Activated T-helper 17 cell treated with anti-CD3 and anti-CD28 coated beads, Interleukin-2, amount 50 U/mL, for 72 hours (primary cell): ENCODE results near the gene FOXN1. TPM values are rescaled to one million over a fixed set of nuclear protein-coding genes. Genes with fewer than 3 reads are reported as not detected.
"Not testable (repeated sequence)": the region's sequence is repeated elsewhere in the genome, so short reads cannot be mapped to it uniquely, and the experiment has no call there.

ENCODE experiments used
- ATAC-seq: fragments of 150-1000 bp; cut with Tn5 transposase; replicated peaks from 2 replicates; pipeline ENCODE4 v1.10.0; 2021; ENCODE audit warnings: mild to moderate bottlenecking, moderate library complexity
- H3K27ac Mint-ChIP-seq: one replicate; pipeline ENCODE4 v1.8.0; 2022; ENCODE audit warnings: mixed read lengths
- H3K27me3 Mint-ChIP-seq: one replicate; pipeline ENCODE4 v1.8.0; 2022; ENCODE audit warnings: mixed read lengths
- H3K36me3 Mint-ChIP-seq: one replicate; pipeline ENCODE4 v1.8.0; 2022; ENCODE audit warnings: low read depth, mild to moderate bottlenecking, mixed read lengths
- H3K4me1 Mint-ChIP-seq: one replicate; pipeline ENCODE4 v1.8.0; 2022; ENCODE audit warnings: mixed read lengths
- H3K4me3 Mint-ChIP-seq: one replicate; pipeline ENCODE4 v1.8.0; 2022; ENCODE audit warnings: mild to moderate bottlenecking, mixed read lengths
- H3K9me3 Mint-ChIP-seq: one replicate; pipeline ENCODE4 v1.8.0; 2022; ENCODE audit warnings: mixed read lengths
- total RNA-seq, 2 donors: library from RNA; stranded (reverse); gene quantifications; one replicate each; pipeline ENCODE4 v1.2.3, GENCODE V29; 2022

The FOXN1 gene
- total RNA-seq, 2 donors from 2014 or later: not detected

DNA sequence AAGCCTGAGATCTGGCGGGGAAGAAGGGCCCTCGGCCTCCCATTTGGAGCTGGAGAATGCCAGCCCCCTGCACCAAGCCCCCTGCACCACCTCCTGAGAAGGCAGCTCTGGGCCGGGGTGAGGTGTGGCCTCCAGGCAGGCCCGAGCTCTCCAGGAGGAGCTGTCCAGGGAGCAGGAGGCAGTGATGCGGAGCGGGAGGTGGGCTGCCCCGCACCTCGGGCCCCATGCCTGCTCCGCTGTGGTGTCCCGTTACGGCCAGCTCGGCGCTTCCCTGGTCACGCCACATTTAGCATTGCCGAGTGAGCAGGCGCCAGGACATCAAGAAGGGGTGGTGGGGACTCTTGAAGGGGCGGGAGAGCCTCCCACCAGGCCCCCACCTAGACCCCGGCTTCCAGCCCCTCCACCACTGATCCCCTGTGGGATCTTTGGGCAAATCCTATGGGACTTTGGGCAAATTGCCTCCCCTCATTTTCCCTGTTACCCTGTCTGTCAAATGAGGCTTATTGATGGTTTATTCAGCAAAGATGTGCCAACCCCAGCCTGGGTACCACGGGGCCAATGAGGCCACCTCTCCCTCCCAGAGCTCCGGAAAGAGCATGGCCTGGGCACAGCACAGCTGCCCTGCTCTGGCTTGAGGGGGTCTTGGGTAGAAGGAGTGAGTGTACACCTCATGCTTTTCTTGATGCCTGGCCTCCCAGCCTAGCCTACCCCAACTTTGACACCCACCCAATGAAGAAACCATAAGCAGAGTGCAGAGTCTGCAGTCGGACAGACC lies 15.3 kb downstream of the FOXN1 start:
- H3K27ac Mint-ChIP-seq: no peak overlapping the region
- H3K9me3 Mint-ChIP-seq: no peaks in the 10 kb centered on the region
- no peak overlapping the region for H3K4me3 Mint-ChIP-seq
- H3K4me1 Mint-ChIP-seq: no peaks in the 10 kb centered on the region
- ATAC-seq: no peak
- no peaks in the 10 kb centered on the region for H3K36me3 Mint-ChIP-seq
- no peaks in the 10 kb centered on the region for H3K27me3 Mint-ChIP-seq

DNA sequence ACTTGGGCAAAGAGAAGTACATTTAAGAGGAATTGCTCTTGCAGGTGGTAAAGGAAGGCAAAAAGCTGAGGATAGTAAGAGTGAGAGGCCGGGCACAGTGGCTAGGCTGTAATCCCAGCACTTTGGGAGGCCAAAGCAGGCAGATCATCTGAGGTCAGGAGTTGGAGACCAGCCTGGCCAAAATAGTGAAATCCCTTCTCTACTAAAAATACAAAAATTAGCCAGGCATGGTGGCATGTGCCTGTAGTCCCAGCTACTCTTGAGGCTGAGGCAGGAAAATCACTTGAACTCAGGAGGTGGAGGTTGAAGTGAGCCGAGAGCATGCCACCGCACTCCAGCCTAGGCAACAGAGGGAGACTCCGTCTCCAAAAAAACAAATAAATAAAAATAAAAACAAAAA lies 16.1 kb downstream of the FOXN1 start:
- H3K27me3 Mint-ChIP-seq: not testable (repeated sequence)

DNA sequence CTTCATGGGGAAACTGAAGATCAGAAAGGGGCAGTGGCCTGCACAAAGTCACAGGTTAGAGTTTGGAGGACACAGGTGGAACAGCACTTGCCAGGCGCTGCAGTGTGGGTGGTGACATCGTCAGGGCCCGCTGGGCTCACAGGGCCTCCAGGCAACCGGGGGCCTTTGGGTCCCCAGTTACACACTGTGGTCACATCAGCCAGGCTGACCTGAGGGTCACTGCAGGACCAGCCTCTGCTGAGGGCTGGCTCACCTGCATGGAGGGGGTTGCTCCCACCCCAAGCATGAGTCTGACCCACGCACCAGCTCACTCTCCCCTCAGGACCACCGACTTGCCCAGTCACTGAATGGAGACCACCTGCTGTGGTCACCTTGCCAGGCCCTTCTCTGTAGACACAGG lies 17.0 kb downstream of the FOXN1 start:
- H3K27me3 Mint-ChIP-seq: no peaks in the 10 kb centered on the region
- H3K4me3 Mint-ChIP-seq: no peak overlapping the region
- no peak for ATAC-seq
- H3K27ac Mint-ChIP-seq: no peak overlapping the region
- H3K9me3 Mint-ChIP-seq: no peaks in the 10 kb centered on the region
- no peaks in the 10 kb centered on the region for H3K36me3 Mint-ChIP-seq
- H3K4me1 Mint-ChIP-seq: no peaks in the 10 kb centered on the region

More for the DNA sequence above, 16.1 kb downstream of the FOXN1 start:
- H3K4me3 Mint-ChIP-seq, H3K27ac Mint-ChIP-seq, H3K36me3 Mint-ChIP-seq, H3K4me1 Mint-ChIP-seq, ATAC-seq, H3K9me3 Mint-ChIP-seq: not testable (repeated sequence)

DNA sequence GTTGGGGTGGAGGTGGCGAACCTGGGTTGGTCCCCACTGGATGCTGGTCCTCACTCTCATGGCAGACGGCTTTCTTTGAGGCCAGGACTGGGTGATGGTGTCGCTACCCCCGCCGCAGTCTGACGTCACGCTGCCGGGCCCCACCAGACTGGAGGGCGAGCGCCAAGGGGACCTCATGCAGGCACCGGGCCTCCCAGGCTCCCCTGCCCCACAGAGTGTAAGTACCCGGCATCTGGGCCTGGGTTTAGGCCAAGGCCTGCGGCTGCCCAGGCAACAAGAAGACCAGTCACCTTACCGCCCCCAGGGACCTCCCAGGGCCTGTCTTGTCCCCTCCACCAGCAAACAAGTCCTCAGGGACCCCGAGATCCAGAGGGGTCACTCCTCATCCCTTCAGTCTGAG lies 17.7 kb downstream of the FOXN1 start:
- Mint-ChIP-seq H3K4me3 (no peak overlapping the region), H3K27me3 (no peaks in the 10 kb centered on the region)

DNA sequence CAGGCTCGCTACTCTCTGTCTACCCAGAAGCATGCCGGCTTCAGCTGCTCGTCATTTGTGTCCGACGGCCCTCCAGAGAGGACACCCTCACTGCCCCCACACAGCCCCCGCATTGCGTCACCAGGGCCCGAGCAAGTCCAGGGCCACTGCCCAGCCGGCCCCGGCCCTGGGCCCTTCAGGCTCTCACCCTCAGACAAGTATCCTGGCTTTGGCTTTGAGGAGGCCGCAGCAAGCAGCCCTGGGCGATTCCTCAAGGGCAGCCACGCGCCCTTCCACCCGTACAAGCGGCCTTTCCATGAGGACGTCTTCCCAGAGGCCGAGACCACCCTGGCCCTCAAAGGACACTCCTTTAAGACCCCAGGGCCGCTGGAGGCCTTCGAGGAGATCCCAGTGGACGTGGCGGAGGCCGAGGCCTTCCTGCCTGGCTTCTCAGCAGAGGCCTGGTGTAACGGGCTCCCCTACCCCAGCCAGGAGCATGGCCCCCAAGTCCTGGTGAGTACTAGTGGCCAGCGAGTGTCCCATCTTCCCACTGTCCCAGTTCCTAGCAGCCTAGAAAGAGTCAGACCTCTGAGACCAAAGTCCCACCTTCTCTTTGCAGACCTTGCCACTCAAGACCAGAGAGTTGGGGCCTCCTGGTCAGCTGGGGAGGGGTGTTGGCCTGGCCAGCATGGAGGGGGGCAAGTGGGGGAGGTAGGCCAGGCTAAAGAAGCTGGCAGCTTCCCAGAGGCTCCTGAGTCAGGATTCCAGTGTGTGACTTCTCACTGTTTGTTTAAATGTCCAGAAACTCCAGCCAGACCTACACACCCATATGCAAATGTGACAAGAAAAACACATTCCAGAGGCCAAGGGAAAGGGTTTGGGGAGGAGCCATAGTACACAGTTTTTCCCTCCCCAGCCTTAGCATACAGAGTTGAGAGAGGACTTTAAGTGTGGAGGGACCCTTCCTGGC lies 18.6 kb downstream of the FOXN1 start:
- no peaks in the 10 kb centered on the region for H3K36me3 Mint-ChIP-seq
- no peak for ATAC-seq
- no peak overlapping the region for H3K4me3 Mint-ChIP-seq
- no peaks in the 10 kb centered on the region for H3K9me3 Mint-ChIP-seq
- H3K27ac Mint-ChIP-seq: no peak overlapping the region
- no peaks in the 10 kb centered on the region for H3K4me1 Mint-ChIP-seq
- H3K27me3 Mint-ChIP-seq: no peaks in the 10 kb centered on the region

More for the DNA sequence above, 17.7 kb downstream of the FOXN1 start:
- Mint-ChIP-seq H3K9me3 (no peaks in the 10 kb centered on the region), H3K27ac (no peak overlapping the region), H3K36me3 (no peaks in the 10 kb centered on the region), H3K4me1 (no peaks in the 10 kb centered on the region)
- no peak for ATAC-seq

DNA sequence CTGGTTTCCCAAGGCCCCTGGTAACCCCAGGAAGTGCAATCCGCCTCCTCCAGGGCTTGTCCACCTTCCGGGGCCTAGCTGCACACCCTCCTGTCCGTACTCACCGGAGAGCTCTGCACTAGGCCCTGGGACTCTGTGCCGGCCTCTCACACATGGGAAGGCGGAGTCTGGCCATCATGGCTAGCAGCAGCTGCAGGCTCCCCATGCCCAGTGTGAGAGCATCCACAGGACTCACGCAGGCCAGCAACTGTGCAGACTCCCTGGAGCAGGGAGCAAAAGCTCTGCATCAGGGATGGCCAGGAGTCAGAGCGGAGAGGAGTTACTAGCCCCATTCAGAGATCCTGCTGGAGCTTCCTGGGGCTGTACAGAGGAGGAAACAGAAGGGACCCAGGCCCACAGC lies 20.2 kb downstream of the FOXN1 start:
- H3K4me1 Mint-ChIP-seq: no peaks in the 10 kb centered on the region
- no peak overlapping the region for H3K4me3 Mint-ChIP-seq
- H3K9me3 Mint-ChIP-seq: no peaks in the 10 kb centered on the region
- no peaks in the 10 kb centered on the region for H3K27me3 Mint-ChIP-seq
- H3K36me3 Mint-ChIP-seq: no peaks in the 10 kb centered on the region
- H3K27ac Mint-ChIP-seq: no peak overlapping the region
- no peak for ATAC-seq

DNA sequence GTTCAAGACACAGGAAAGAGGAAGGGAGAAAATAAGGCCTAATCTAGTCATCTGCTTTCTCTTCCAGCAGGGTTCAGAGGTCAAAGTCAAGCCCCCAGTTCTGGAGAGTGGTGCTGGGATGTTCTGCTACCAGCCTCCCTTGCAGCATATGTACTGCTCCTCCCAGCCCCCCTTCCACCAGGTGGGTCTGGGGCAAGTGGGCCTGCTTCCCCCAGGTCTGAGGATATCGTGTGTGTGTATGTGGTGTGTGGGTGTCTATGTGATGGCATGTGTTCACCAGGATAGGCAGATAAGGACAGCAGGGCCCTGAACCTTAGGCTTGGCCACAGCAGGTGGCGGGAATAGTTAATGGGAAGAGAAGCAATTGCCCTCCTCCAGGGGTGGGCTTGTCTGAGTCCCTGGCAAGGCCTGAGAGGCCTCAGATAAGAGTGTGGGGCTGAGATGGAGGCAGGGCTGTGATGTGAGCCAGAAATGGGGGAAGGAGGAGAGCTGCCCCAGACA lies 21.1 kb downstream of the FOXN1 start:
- Mint-ChIP-seq H3K36me3 (no peaks in the 10 kb centered on the region), H3K27ac (no peak overlapping the region), H3K4me3 (no peak overlapping the region), H3K4me1 (no peaks in the 10 kb centered on the region), H3K9me3 (no peaks in the 10 kb centered on the region), H3K27me3 (no peaks in the 10 kb centered on the region)
- ATAC-seq: no peak

DNA sequence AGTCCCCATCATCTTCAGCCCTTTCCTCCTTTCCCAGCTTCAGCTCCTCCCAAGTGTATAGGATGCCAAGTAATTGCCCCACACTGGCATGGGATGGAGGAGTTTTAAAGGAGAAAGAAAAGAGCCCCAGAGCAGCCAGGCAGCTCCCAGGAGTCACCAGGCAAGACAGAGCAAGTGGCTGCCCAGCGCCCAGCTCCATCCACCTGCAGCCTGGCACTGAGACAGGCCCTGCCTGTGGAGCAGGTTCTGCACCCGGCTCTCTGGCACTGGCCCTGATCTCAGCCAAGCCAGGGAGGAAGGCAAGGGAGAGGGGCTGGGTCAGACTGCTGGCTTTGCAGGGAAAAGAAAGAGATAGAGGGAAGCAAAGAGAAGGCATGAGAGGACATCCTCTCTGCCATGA lies 21.7 kb downstream of the FOXN1 start:
- no peaks in the 10 kb centered on the region for H3K27me3 Mint-ChIP-seq
- ATAC-seq: no peak
- no peak overlapping the region for H3K27ac Mint-ChIP-seq
- H3K36me3 Mint-ChIP-seq: no peaks in the 10 kb centered on the region
- no peaks in the 10 kb centered on the region for H3K9me3 Mint-ChIP-seq
- H3K4me1 Mint-ChIP-seq: no peaks in the 10 kb centered on the region
- H3K4me3 Mint-ChIP-seq: no peak overlapping the region

DNA sequence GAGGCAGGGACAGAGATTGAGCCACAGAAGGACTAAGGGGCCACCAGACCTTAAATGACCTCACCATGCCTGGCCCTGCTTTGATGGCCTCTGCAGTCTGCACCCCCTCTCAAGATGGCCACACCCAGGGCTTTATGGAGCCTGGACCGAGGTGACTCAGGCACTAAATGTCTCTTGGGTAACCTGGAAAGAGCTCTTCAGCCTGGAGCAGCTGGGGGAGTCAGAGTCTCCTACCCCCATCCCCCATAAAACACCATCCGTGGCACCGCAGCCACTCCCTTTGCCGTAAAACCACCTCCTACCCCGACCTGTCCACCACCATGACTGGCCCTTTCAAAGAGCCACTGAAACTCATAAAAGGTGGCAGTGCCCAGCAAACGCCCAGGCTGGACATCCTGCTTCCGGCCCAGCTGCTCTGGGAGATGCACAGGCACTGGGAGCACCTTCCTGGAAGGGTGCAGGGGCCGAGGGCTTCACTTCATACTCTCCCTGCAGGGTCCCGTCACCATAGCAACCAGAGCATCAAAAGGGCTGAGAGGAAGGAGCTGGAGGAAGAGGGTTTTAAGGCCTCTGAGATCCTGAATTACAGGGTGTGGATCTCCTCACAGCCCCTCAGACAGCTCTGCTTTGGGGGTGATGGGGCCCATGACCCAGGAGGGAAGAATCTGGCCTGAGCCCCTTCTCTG lies 22.3 kb downstream of the FOXN1 start:
- Mint-ChIP-seq H3K36me3 (no peaks in the 10 kb centered on the region), H3K27ac (no peak overlapping the region), H3K27me3 (no peaks in the 10 kb centered on the region), H3K4me1 (no peaks in the 10 kb centered on the region), H3K4me3 (no peak overlapping the region), H3K9me3 (no peaks in the 10 kb centered on the region)
- ATAC-seq: no peak

DNA sequence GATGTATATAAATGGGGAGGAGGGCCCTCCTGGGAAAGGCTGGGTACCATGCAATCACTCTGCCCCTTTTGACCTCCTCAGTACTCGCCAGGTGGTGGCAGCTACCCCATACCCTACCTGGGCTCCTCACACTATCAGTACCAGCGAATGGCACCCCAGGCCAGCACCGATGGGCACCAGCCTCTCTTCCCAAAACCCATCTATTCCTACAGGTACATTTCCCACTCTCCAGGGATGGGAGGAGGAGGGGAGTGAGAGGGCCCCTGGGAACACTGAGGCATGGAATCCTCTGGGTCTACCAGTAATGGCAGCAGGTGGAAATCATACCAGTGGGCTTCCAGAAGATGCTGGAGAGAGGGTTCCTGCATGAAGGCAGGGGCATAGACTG lies 22.9 kb downstream of the FOXN1 start:
- H3K9me3 Mint-ChIP-seq: no peaks in the 10 kb centered on the region
- H3K4me1 Mint-ChIP-seq: no peaks in the 10 kb centered on the region
- H3K27ac Mint-ChIP-seq: no peak overlapping the region
- H3K36me3 Mint-ChIP-seq: no peaks in the 10 kb centered on the region
- ATAC-seq: no peak
- no peak overlapping the region for H3K4me3 Mint-ChIP-seq
- H3K27me3 Mint-ChIP-seq: no peaks in the 10 kb centered on the region

DNA sequence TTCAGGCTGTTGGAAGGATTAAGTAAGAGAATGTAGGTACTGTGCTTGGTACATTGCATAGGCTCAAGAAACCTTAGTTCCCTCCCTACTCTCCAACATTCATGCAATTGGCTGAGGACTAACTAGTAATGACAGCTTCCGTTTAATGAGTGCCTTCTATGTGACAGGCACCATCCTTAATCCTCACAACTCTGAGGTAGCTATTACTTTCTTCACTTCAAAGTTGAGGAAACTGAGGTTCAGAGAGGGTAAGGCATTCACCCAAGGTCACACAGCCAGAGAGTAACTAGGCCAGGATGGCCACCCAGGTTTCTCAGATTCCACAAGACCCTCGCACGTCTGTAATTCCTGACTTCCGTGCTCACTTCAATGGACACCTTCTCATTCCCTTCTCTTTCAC lies 24.1 kb downstream of the FOXN1 start:
- Mint-ChIP-seq H3K36me3 (no peaks in the 10 kb centered on the region), H3K27me3 (no peaks in the 10 kb centered on the region), H3K4me3 (no peak overlapping the region), H3K9me3 (no peaks in the 10 kb centered on the region), H3K4me1 (no peaks in the 10 kb centered on the region), H3K27ac (no peak overlapping the region)
- ATAC-seq: no peak

DNA sequence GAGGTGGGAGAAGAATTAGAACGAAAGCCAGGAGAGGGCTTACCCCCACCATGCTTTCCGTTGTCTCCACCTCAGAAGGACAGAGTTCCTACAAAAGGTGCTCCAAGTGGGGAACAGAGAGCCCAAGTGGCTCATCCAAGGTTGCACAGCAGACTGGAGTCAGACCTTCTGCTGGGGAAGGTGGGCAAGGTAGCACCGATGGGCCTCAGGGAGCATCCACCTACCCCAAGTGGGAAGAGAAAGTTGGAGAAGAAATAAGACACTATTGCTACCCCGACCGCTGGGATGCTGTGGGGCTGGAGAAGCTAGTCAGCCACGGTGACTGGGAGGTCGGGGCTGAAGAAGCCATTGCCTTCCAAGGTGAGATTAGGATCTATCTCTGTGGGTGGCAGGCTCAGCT lies 24.8 kb downstream of the FOXN1 start:
- Mint-ChIP-seq H3K36me3 (no peaks in the 10 kb centered on the region), H3K4me1 (no peaks in the 10 kb centered on the region), H3K27me3 (no peaks in the 10 kb centered on the region), H3K4me3 (no peak overlapping the region), H3K27ac (no peak overlapping the region), H3K9me3 (no peaks in the 10 kb centered on the region)
- ATAC-seq: no peak

DNA sequence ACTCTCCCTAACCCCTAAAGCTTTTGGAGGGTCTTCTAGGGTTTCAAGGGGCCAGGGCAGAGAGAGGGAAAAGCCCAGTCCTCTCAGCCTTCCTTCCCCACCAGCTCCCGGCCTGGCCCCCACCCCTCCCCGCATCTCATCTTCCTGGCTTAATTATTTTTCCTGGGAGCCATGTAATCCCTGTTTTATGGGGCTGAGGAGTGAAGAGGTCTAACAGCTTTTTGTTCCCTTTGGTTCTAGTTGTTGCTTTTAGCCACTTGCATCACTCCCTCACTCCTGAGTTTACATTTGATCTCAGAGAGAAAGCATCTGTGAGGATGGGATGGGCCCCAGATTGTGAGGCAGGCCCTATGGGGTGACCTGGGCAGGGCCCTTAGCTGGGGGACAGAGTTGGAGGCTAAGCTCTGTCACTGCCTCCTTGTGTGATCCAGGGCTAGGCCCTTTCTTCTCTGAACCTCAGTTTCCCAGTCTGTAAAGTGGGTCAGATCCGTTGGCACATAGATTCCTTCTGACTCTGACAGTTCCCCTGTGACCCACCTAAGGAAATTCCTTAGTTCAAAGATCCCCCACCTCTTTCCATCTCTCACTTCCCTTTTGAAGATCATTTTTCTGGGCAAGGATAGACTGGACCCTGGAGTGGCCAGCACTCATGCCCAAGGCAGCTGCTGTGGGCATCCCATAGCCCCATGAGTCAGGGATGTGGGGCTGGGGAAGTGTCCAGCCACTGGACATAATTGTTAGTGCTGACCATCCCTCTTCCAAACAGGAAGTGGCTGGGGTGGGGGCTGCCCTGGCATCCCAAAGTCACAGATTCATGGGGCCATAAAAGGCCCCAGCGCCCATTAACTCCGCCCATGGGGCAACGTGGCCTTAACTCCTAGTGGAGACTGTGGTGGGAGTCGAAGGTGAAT lies 26.2 kb downstream of the FOXN1 start:
- Mint-ChIP-seq H3K27me3 (no peaks in the 10 kb centered on the region), H3K4me1 (no peaks in the 10 kb centered on the region), H3K27ac (no peak overlapping the region), H3K9me3 (no peaks in the 10 kb centered on the region), H3K36me3 (no peaks in the 10 kb centered on the region), H3K4me3 (no peak overlapping the region)
- ATAC-seq: no peak
